GM18511 (cell line): ENCODE results near the gene RPL3.

ENCODE experiments used
- ATAC-seq: cut with Tn5 transposase; IDR thresholded peaks from one replicate; pipeline ENCODE4 v1.9.1; 2021; ENCODE audit warnings: mild to moderate bottlenecking, moderate library complexity; ENCODE audit not compliant: unreplicated experiment

The RPL3 gene

DNA sequence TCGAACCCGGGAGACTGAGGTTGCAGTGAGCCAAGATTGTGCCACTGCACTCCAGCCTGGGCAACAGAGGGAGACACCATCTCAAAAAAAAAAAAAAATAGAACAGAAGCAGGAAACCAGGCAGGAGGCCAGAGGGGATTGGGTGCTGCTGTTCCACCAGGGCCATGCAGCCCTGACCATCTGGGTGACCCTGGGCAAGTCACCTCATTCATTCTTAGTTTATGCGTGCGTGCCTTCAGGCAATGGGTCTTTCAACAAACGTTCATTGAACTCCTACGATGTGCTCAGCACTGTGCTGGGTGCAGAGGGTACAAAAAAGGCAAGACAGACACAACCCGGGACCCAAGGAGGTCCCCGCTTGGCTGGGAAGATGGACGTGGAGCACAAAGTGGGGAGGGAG lies 18.3 kb downstream of the RPL3 start:
- ATAC-seq, result no peak

DNA sequence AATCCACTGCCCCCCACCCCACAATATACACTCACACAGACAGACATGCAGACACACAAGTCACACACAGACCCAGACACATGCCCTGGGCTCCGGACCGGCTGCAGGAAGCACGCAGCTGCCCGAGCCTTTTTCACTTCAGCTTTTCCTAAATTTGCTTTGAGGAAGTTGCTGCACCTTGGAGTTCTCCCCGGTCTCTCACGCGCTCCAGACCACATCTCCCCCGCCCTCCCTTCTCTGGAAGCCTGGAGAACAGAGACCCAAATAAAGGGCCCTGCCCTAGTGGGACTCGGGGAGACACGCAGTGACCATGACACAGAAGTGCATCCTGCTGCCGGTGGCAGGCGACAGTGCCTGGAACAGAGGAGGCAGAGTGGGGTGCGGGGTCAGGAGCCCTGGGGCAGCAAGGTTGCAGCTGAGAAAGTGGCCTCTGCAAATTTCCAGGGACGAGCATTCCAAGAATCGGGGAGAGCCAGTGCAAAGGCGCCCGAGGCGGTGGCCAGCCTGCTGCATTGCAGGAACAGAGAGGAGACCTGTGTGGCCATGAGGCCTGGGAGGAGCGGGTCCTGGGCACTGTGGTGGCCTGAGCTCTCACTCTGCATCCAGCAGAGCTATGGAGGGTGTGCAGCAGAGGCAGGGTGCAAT lies 19.1 kb downstream of the RPL3 start:
- no peak for ATAC-seq

DNA sequence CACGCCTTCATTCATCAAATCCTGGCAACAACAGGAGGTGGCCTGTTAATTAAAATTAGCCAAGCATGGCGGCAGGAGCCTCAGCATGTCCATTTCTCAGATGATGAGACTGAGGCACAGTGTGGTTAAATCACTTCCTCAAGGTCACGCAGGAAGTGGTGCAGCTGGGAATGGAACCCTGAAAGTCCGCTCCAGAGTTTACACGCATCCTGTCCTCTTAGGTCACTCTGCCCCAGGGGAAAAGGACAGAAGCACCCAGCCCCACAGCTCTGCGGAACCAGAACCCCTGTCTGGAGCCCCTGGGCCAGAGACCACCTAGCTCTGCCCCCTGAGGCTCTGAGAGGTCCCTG lies 19.6 kb downstream of the RPL3 start:
- ATAC-seq, result no peak

DNA sequence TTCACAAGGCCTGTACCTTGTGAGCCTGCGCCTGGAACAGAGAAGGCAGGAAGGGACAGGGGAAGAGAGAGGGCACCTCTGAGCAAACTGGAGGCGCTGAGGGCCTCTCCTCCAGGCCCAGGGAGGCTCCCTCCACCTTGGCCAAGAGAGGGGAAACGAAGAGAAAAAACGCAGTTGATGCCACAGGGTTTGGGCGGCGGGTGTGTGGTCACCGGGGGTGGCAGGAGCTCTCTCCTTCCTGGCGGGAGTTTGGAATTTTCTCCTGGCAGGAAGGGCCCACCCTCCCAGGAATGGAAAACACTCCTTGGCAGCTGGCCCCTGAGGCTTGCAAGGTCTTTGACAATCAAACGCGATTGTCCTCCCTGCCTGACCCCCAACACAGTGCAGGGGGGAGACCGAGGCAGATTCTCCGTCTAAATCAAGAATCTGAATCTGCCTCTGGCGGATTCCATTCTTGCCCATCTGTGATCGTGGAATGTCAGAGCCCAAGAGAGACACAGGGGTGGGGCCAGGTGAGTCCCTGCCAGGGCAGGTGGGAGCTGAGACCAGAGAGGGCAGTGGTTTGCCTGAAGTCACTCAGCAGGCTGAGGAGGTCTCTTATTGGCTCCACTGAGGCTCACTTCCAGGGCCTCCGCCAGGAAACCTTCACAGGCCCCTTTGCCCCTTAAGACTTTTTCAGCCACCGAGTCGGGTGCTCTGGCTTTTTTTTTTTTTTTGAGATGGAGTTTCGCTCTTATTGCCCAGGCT lies 21.0 kb downstream of the RPL3 start:
- no peak for ATAC-seq

DNA sequence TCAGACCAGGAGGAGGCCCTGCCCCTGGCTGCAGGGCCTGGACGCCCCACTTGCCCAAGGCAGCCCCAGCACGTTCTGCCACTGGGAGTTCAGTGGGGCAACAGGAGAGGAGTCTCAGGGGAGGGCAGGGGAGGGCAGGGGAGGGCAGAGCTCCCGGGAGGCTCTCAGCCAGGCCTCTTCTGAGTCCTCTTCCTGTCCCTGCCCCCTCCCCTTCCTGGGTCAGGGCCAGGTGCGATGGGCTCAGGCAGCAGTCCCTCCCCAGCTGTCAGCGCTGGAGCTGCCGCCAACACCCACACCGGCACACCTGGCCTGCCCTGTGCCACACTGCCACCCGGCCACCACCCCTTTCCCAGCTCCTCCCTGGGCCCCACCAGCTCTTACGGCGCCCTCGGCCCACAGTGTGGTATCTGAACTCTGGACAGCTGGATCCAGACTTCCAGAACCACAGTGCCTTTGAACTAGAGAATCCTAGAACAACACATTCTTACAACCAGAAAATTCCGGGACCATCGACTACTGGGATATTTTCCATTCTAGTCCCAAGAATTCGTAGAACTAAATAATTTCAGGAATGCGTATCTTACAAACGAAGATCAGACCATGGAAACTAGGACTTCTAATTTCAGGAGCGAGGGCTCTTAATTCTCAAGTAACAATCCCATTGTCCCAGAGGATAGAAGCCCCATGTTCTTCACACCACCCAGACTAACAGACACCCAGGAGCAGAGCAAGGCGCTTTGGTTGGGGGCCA lies 21.8 kb downstream of the RPL3 start:
- no peak for ATAC-seq

DNA sequence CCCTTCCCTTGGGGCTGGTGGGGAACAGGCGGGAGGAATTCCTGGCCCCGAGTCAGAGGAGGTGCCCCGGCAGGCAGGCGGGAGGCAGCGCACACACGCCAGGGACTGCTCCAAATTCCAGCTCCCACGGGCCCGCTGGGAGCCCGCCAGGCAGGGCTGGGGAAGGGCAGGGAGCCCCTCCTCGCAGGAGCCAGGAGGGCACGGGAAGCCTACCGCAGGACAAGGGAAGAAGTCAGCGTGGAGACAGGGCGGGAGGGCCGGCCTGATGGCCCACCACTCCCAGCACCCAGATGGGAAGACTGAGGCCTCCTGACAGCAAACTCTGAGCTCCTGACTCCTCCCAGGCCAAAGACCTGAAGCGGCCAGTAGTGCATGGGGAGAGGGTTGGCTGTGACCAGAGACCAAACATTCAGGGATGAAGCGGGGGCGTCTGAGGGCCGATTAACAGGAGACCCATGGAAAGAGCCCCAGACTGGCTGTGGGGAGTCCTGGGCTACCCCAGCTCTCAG lies 22.4 kb downstream of the RPL3 start:
- ATAC-seq, result no peak

DNA sequence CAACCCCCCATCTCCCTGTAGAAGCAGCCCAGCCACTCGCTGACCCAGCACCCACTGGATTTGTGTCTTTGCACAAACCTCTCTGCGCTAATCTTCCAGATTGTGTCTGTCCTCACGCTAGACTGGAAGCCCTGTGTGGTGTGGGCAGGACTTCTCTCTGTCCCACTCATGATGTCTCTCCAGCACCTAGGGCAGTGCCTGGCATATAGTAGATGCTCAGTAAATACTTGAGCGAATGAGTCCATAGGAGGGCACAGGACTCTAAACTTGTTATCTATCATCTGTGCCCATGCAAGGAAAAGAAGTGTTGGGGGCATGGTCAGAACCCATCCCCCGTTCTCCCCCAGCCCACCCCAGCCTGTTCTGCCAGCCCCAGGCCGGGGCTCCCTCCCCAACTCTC lies 22.9 kb downstream of the RPL3 start:
- ATAC-seq, result no peak

DNA sequence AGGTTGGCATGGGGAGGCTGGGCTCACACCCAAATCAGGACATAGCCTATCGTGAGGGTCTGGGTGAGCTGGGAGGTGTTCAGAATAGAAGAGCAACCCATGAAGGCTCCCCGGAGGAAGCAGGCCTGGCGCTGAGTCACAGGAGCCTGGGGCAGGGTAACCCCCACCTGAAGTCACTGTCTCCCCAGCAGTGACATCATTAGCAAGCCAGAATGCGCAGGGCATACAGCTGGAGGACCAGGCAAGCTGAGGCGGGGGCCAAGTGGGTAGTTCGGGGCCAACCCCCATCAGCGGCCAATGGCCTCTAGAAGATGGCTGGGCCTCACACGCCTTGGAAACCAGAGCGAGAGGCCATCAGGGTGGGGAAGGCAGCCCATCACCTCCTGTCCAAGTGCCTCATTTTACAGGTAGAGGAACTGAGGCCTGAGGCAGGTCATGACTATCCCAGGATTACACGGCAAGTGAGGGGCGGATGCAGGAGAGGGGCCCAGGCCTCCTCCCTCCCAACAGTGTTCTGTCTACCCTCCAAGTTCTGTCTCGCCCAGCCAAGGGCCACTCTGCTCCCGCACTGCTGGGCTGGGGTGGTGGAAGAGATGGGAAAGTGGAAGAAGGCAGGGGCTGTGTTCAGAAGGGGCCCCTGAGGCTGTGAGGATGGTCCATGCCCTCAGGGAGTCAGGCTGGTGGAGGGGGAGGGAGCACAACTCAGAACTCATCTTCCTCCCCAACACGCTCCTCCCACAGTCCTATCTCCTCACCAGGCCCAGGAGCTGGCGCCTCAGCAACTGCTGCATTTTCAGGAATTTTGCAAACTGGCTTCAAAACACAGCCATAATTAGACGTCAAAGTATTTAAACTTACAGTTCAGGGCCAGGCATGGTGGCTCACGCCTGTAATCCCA lies 24.6 kb downstream of the RPL3 start:
- ATAC-seq, result no peak

DNA sequence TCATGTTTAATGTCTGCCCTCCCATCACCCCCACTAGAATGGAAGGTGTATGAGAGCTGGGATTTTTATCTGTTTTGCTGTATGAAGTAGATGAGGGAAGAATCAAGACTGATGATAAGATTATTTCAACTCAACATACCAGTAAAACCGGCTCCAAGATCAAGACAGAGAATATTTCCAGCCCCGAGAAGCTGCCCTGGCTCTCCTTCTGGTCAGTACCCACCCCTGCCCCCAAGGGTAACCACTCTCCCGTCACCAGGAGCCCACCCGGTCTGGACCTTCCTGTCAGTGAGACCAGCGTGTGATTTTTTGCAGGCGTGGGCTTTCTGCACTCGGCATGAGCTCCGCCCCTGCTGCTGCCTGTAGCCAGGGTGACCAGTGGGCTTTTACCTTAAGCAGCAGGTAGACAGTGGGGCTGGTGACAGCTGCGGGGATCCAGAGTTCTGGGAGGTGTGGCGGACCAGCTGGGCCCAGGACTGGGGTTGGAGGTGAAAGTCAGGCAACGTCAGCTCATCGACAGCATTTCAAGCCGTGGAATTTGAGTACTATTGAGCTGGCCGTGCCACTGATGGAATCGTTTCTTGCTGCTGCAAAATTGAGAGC lies 25.6 kb downstream of the RPL3 start:
- ATAC-seq, result no peak

DNA sequence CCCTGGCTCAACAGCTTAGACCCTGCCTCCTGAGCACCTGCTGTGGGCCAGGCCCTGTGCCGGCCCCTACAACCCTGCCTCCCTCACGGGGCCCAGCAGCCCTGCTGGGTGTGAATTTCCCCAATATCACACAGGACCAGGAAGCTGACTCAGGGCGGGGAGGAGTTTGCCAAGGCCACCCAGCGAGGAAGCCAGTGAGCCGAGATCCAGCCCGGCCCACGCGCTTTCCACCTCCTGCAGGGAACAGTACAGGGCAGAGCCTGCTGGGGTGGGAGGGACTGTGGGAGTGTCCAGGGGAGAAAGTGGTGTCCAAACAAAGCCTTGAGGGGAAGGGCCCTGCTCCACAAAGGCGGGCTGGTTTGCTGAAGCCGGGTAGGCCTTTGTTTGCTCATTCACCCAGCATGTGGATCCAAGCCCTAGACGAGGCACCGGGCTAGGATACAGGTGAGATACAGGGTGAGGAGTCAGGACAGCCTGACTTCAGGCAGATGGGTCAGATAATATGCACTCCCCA lies 26.8 kb downstream of the RPL3 start:
- no peak for ATAC-seq

DNA sequence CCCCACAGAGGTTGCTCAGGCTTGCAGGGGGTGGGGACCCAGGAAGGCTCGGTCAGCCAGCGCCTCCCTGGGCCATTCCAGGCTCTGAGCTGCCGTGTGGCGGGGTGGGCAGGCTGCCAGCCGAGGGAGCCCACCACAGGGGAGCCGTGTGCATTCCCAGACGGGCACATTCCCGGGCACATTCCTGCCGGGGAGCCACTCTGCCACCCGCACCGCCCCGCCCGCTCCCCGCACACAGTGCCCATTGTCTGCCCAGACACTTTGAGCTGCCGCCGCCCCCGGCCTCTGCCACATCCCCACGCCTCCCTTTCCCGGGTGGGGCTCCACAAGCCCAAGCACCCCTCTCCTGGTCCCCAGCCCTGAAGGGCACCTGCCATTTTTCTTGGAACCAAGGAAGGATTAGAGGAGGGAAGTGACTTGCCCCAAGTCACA lies 27.4 kb downstream of the RPL3 start:
- ATAC-seq, result no peak

DNA sequence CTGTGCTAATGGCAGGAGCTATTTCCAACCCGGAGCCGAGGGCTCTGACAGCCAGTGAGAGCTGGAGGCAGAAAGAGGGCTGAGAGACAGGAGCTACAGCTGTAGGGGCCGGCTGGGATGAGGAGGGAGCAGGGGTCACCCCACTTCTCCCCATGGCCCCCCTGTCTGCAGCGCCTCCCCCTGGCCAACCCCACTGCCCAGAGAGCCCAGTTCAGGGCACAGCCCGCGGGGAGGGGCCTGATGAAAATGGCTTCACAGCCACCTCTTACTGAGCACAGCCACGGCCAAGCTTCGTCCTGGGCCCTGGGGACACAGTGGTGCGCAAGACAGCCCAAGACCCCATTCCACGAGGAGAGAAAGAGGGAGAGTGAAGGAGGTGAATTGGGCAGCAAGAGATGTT lies 27.9 kb downstream of the RPL3 start:
- no peak for ATAC-seq

DNA sequence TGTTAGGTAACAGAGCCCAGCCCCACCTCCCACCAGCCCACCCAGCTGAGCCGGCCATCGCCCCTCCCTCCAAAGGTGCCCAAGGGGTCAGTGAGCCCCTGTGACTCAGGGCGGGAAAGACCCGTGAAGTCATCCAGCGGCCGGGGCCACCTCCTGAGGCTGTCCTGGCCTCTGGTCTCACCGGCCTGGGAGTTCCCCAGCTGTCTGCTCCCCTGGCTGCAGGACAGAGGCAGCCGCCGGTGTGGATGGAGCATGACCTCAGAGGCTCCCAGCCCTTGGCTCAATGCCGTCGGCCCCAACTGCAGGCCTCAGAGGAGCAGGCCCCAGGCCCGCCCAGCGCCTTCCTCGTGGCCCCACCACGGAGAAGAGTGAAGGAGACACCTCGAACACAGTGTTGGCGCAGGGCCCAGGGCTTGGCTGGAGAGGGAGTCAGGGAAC lies 28.7 kb downstream of the RPL3 start:
- no peak for ATAC-seq

DNA sequence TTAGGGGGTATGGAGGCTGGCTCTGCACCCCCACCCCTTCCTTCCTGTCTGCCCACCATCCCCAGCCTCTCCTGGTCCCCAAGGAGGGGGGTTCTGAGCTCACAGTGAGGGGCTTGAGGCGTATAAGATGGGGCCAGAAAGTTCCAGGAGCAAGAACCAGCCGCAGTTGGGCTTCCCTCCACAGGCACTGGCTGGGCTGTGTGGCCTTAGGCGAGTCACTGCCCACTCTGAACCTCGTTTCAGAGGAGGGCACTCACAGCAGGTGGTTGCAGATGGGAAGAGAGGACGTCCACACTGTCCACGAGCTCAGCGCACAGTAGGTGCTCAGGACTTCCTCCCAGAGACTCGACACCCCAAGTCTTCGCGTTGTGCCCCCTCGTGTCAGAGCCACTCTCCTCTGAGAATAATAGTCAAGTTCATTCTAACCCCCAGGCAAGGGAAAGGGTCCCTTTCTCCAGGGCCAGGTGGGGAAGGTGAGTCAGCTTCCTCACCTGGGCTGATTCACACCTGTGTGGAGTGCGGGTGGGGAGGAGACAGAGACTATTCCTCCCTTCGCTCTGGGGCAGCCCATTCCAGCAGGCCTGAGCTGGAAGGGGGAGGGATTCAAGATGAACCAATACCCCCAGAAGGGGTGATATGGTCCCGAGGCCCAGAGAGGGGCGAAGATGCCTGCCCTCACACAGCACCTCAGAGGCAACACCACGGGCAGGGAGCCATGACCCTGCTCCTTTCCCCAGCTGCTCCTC lies 29.3 kb downstream of the RPL3 start:
- no peak for ATAC-seq

DNA sequence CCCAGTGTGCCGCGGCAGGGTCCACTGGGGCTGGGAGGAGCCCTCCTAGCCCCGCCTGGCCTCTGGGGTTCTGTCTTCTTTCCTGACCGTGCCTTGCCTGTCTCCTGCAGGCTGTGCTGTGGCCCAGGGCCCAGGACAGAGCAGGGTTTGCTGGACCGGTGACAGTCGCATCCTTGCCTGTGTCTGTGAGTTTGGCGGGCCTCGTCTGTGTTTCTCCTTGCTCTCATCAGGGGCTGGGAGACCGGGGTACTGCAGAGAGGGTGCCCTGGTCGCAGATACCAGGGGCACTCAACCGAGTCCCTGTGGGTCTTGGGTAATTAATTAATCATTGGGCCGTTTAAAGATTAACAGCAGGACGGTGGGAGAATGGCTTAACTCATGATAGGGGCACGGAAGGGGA lies 29.9 kb downstream of the RPL3 start:
- ATAC-seq, result no peak

DNA sequence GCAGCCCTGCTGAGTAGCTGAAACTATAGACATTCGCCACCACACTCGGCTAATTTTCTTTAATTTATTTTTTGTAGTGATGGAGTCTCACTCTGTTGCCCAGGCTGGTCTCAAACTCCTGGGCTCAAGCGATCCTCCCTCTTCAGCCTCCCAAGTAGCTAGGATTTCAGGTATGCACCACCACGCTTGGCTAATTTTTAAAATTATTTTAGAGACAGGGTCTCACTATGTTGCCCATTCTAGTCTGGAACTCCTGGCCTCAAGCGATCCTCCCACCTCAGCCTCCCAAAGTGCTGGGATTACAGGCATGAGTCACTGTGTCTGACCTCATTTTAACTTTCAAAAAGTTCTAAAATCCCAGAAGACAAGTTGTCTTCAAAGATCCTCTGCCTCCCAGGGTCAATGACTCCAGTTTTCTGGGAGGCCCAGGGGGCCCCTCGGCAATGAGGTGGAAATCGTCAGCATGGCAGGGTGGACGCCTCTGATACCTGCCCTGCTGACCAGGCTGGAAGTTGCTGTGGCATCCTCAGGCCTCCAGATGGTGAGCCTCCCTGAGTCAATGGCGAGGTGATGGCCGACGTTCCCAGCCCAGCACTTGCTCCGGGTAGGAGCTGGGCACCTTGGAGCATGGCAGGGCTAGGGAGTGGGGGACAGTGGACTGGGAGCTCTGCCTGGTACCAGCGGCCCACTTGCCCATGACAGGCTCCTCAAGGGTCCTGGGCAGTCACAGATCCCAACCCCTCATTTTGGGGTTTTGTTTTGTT lies 31.1 kb downstream of the RPL3 start:
- ATAC-seq, result no peak

DNA sequence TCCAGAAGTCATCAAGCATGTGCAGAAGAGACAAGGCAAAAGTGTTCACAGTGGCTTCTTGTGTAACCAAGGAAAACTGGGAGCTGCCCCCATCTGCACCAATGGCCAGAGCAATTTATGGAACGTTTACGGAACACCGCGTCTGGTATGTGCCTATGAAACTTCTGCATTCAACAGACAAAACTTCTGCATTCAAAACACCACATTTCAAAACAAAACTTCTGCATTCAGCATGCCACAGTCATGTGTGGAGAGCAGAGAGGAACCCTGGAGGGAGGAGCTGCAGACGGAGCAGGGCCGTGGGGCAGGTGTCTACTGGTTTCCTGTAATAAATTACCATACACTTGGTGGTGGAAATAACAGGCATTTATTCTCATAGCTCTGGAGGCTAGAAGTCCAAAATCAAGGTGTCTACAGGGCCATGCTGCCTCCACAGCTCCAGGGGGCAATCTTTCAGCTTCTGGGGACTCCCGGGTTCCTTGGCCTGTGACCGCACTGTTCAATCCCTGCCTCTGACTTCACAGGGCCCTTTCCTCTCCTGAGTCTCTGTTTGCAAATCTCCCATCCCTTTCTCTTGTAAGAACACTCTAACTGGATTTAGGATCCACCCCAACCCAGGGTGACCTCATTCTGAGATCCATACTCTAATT lies 32.2 kb downstream of the RPL3 start:
- ATAC-seq, result no peak

DNA sequence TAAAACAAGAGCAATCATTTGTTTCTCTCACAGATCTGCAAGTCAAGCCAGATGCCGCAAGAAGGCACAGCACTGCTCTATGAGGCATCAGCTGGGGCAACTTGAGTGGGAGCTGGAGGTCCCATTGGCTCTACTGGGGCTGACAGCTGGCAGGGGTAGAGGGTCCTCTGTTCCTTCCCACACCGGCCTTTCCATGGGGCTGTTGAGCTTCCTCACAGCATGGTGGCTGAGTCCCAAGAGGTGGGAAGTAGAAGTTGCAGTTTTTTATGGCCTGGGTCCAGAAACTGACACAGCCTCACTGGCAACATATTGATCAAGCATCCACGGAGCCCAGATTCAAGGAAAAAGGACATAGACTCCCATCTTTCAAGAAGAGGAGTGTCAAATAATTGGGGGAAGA lies 34.4 kb downstream of the RPL3 start:
- no peak for ATAC-seq
